Activated T-helper 9 cell treated with anti-CD3 and anti-CD28 coated beads, Interleukin-2, amount 50 U/mL, for 16 hours (primary cell): ENCODE data around the gene MAP2K3.

ENCODE experiments used
- DNase-seq: peaks from one replicate; pipeline ENCODE4 v3.0.0-alpha.2; 2020; ENCODE audit warnings: low read depth

MAP2K3 gene

DNA sequence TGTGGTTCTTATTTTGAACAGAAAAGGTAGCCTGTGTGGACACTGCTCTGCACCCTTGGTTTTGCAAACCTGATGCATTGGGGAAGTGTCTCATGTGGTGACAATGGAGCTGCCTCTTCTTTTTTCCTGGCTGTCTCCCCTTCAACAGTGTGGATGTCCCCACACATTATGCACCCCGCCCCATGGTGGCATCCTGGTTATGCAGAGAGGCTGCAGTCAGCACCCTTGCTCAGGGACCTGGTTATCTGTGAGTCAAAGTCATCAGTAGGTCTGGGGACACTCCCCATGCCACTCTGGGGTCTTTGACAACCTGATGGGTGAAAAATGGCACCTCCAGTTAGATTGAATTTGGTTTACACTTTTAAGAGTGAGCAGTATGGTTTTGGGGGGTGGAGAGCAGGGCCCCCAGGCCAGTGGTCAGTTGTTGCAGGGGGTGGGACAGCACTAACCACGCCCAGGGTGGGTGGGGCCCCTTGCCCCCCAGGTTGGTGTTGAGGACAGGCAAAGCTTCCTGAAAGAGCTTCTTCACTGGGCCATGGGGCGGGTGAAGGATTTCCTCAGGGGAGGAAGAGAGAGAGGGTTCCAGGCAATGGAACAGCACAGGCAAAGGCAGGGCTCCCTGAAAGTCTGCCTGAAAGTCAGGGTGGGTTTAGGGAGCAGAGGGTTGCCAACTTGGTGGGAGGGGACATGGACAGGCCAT, 67.0 kb downstream of the MAP2K3 start:
- DNase-seq: no peak

- DNase-seq: no peak
Measured at GRCh38 chr17:21352221-21352980, 67.9 kb downstream of the MAP2K3 start.

GRCh38 chr17:21352981-21353265, 68.4 kb downstream of the MAP2K3 start:
- DNase-seq: no peak

GRCh38 chr17:21353326-21354010, 69.0 kb downstream of the MAP2K3 start:
- no peak for DNase-seq

DNA sequence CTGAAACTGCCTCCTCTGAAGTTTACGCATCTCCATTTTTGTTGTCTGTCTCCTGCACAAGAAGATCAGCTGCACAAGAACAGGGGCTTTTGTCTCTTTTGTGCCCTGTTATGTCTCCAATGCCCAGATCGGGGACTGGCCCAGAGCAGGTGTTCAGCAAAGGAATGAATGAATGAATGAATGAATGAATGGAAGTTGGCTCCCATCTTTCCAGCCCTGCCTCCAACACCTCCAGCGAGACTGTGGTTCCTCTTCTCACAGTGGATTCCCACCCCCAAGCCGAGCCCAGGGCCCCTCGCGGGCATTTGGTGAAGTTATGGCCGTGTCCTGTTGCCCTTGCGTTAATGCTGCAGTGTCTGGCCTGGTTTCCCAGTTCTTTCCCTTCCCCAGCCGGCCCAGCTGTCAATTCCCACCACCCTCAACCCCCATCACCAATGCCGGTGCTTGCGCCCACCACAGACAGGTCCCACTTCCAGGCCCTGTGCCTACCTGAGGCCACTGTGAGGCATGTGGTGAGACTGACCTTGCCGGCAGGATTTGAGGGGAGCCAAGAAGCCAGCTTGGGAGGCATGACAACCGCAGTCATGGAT, 70.4 kb downstream of the MAP2K3 start:
- no peak for DNase-seq

- DNase-seq: no peak
Measured at GRCh38 chr17:21355586-21355985, 71.1 kb downstream of the MAP2K3 start.

- DNase-seq: no peak
Measured at GRCh38 chr17:21356537-21357127, 72.1 kb downstream of the MAP2K3 start.

GRCh38 chr17:21357281-21357680, 72.8 kb downstream of the MAP2K3 start:
- DNase-seq: no peak

DNA sequence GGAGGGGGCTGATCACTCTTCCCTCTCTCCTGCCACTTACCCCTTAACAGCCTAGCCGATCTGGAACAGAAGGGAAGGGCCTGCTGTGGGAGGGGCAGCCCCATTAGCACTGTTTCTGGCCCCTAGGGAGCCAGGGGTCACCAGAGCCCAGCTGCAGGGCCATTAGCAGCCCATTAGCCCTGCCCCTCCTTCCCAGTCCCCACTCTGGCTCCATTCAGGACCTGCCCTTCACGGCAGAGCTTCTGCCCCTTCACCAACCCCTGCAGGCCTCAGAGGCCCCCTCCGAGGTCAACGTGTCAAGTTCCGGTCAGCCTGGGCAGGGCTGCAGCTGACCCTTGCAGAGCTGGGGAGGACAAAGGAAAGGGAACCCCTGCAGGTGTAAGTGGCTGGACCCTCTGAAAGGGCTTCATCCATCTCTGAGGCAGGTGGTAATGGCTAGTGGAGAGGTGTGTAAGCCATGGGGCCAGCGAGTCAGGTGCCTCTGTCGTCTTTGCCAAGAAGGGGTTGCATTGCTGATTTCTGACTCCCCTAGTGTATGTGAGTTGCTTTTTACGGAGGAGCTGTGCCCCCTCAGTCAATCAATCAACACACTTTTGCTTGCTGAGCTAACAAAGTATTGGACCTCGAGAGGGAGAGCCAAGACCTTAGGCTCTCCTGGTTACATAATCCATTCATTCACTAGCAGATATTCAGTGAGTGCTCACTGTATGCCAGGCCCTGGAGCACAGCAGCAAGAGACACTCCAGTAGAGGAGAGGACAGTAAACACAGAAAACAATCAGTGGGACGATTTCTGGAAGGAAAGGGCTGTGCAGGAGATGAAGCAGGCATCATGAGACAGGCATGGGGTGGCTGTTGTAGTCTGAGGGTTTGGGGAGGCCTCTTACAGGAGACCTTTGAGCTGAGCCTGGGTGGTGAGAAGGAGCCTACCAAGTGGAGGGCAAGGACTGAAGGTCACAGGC, 73.5 kb downstream of the MAP2K3 start:
- DNase-seq: no peak

GRCh38 chr17:21358682-21359482, 74.4 kb downstream of the MAP2K3 start:
- no peak for DNase-seq

DNA sequence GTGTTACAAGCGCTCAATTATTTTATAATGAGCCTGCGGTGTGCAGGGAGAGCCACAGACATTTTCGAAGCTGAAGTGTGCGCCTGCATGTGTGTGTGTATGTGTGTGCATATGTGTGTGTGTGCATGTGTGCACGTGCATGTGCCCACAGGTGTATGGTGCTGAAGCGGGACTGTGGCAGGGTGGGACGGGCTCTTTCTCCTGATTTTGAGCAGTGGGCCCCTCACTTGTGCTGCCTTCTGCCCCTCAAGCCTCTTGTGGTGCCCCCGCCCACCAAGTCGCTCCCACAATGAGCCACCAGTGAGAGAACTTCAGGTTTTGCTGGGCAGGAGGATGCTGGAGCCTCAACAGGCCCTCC, 75.0 kb downstream of the MAP2K3 start:
- DNase-seq: no peak

GRCh38 chr17:21360048-21360447, 75.5 kb downstream of the MAP2K3 start:
- DNase-seq: no peak

DNA sequence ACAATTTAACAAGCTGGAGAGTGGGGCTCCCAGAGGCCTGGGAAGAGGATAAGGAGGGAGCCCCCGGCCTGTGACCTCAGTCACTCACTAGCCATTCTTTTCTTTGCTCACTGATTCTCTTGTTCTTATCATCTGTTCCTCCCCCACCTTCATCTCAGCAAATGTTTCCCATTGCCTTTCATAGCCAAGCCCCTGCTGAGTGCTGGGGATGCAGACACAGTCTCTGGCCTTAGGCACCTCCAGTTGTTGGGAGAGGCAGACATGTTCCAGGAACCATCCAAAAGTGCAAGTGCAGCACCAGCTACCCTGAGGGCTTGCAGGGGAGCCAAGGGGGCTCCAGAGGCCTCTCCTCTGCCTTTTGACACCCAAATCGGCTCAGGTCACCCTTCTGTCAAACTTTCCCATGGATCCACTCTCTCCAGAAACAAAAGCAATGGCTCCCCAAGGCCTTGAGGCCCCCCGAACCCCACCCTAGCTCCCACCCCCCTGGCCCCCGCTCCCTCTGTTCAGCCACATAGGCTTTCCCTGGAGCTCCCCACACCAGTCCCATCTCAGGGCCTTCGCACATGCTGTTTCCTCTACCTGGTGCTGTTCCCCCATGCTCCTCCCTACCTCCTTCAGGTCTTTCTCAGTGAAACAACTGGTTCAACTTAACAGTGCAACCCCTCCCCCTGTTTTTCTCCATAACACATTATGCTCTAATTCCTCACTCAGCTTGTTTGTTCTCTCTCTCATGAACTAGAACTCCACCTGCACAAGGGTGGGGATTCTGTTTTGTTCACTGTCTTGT, 76.7 kb downstream of the MAP2K3 start:
- DNase-seq: no peak

DNA sequence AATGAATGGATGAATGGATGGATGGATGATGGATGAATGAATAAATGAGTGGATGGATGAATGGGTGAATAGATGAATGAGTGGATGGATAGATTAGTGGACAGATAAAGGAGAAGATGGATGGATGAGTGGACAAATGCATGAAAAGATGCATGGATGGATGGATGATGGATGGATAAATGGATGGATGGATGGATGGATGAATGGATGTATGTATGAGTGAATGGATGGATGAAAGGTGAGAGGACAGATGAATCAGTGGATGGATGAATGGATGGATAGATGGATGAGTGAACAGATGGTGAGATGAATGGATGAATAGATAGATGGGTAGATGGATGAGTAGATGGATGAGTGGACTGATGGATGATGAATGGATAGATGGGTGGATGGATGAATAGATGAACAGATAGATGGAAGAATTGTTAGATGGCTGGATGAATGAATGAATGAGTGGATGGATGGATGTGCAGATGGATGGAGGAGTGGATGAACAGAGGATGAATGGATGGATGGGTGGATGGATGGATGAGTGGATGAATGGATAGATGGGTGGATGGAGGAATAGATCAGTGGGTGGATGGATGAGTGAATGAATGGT, 77.9 kb downstream of the MAP2K3 start:
- no peak for DNase-seq

GRCh38 chr17:21363776-21364642, 79.5 kb downstream of the MAP2K3 start:
- DNase-seq: no peak
